ENCODE results near the gene AP3D1.

DNA sequence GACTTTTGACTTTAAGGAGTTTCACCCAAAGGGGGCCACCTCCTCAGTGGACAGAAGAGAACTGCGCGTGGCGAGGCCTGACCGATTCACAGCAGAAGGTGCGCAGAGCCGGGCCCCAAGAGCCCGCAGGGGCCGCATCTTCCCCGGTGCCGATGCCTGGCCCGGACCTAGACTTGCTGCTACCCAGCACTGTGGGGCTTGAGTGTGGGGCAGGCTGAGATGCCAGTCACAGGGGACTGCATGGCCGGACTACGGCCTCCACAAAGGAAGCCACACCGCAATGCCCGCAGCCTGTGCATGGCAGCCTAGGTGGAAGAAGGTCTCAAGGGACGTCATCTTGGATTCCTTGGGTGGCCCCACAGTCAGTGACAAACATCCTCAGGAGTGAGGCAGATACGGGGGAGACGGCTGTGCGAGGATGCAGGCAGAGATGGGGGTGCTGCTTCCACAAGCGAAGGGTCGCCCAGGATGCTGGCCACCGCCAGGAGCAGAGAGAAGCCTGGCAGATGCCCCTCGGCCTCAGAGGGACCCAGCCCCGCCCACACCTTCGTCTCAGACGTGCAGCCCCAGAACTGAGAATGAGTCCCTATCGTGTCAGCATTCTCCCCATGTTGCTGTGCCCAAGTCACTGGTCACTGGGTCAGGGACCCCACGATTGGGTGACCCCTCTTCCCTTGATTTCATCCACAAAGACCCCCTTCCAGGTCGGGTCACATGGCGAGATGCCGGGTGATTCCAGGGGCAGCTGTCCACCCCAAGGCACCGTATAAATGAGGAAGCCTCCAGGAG, 72.1 kb downstream of the AP3D1 start:
- TF ChIP-seq, protein P1, sequence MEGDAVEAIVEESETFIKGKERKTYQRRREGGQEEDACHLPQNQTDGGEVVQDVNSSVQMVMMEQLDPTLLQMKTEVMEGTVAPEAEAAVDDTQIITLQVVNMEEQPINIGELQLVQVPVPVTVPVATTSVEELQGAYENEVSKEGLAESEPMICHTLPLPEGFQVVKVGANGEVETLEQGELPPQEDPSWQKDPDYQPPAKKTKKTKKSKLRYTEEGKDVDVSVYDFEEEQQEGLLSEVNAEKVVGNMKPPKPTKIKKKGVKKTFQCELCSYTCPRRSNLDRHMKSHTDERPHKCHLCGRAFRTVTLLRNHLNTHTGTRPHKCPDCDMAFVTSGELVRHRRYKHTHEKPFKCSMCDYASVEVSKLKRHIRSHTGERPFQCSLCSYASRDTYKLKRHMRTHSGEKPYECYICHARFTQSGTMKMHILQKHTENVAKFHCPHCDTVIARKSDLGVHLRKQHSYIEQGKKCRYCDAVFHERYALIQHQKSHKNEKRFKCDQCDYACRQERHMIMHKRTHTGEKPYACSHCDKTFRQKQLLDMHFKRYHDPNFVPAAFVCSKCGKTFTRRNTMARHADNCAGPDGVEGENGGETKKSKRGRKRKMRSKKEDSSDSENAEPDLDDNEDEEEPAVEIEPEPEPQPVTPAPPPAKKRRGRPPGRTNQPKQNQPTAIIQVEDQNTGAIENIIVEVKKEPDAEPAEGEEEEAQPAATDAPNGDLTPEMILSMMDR (IDR thresholded peaks at IDR 0.05), result no peak
- TF ChIP-seq POLR2A (IDR thresholded peaks at IDR 0.05) (no peak), EP300 (IDR thresholded peaks at IDR 0.05) (no peak)

Data from ovary (tissue), 3 donors.